Breast epithelium (tissue), 4 donors: ENCODE data around the gene MAPK10. TPM values are rescaled to one million over a fixed set of nuclear protein-coding genes. Genes with fewer than 3 reads are reported as not detected.

Experiments used
- DNase-seq, 2 donors: peaks; one replicate each; pipeline ENCODE4 v3.0.0-alpha.2; 2019; ENCODE audit warnings: low spot score in 2 of 2
- H3K27ac ChIP-seq, 2 donors: fragments of 200-600 bp; sonication (generic) in 1 of 2; one replicate each; pipeline ENCODE4 v1.5.1; 2016 to 2019; ENCODE audit warnings: mild to moderate bottlenecking in 1 of 2
- H3K27me3 ChIP-seq, 2 donors: fragments of 200-600 bp; sonication (generic) in 1 of 2; one replicate each; pipeline versions ENCODE4 v1.5.1 to v1.6.0; 2017 to 2019; ENCODE audit warnings: control low read depth in 1 of 2, mild to moderate bottlenecking in 1 of 2
- H3K36me3 ChIP-seq: fragments of 200-600 bp; one replicate; pipeline ENCODE4 v1.5.1; 2019
- H3K4me1 ChIP-seq, 2 donors: fragments of 200-600 bp; sonication (generic); one replicate each; pipeline ENCODE4 v1.5.1; 2016 to 2019; ENCODE audit warnings: control low read depth in 1 of 2
- H3K4me3 ChIP-seq, 3 donors: fragments of 200-600 bp; sonication (generic); 1 replicate in 2 of 3; 2 replicates in 1 of 3; pipeline ENCODE4 v1.5.1; 2016 to 2019; ENCODE audit warnings: mild to moderate bottlenecking in 3 of 3, moderate library complexity in 2 of 3
- H3K9me3 ChIP-seq, 2 donors: fragments of 200-600 bp; sonication (generic) in 1 of 2; one replicate each; pipeline ENCODE4 v1.5.1; 2016 to 2019; ENCODE audit warnings: control low read depth in 1 of 2
- POLR2A ChIP-seq: fragments of 450-650 bp; IDR thresholded peaks from one replicate; pipeline ENCODE4 v1.6.1; 2016; ENCODE audit warnings: antibody characterized with exemption, mild to moderate bottlenecking, moderate library complexity
- POLR2AphosphoS5 ChIP-seq, 3 donors: sonication (generic); formaldehyde crosslinking; IDR thresholded peaks; one replicate each; pipeline ENCODE4 v1.6.1; 2017; ENCODE audit warnings: antibody characterized with exemption in 3 of 3
- intact Hi-C: fragments of 100-400 bp; cut with DNase I; formaldehyde crosslinking; loops from one replicate; pipeline ENCODE4 v1.15.1; 2023; ENCODE audit warnings: low total_unique reads
- total RNA-seq, 3 donors: library from RNA; depleted of rRNA; stranded (reverse); fragments of >200 nt; gene quantifications; one replicate each; pipeline ENCODE4 v1.1.0, GENCODE V29; 2016
- TF ChIP-seq, protein P1 (sequence below), 3 donors: fragments of 450-650 bp; IDR thresholded peaks; one replicate each; pipeline ENCODE4 v1.5.1; 2016 to 2017; ENCODE audit warnings: antibody characterized with exemption in 3 of 3, mild to moderate bottlenecking in 3 of 3, moderate library complexity in 3 of 3

The MAPK10 gene
- total RNA-seq, 3 donors from 2014 or later, result 18.4 to 46.2 (median 24.6) TPM

DNA sequence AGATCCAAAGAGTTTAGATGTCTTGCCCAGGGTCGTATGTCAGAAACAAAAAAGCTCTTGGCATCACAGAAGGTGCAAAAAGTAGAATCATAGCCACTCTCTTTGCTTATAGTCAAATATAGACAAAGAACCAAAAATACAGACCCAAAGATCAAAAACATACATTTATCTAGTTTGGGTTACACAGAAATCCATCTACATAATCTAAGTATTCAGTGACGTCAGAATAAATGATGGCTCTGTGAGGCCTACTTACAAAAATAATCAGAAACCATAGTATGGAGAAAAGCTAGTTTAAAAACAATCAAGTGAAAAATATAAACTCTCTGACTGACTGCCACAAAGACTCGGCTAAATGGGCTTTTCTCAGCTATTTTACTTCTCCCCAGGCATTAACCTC is 126.8 kb downstream of the MAPK10 start:
- Histone ChIP-seq H3K27ac (no peak overlapping the region), H3K4me3 (no peak overlapping the region), H3K36me3 (no peaks in the 10 kb centered on the region), H3K4me1 (no peaks in the 10 kb centered on the region), H3K27me3 (no peaks in the 10 kb centered on the region), H3K9me3 (no peaks in the 10 kb centered on the region)
- intact Hi-C loops, result no loop called here
- TF ChIP-seq POLR2A, result no peak
- TF ChIP-seq, protein P1, sequence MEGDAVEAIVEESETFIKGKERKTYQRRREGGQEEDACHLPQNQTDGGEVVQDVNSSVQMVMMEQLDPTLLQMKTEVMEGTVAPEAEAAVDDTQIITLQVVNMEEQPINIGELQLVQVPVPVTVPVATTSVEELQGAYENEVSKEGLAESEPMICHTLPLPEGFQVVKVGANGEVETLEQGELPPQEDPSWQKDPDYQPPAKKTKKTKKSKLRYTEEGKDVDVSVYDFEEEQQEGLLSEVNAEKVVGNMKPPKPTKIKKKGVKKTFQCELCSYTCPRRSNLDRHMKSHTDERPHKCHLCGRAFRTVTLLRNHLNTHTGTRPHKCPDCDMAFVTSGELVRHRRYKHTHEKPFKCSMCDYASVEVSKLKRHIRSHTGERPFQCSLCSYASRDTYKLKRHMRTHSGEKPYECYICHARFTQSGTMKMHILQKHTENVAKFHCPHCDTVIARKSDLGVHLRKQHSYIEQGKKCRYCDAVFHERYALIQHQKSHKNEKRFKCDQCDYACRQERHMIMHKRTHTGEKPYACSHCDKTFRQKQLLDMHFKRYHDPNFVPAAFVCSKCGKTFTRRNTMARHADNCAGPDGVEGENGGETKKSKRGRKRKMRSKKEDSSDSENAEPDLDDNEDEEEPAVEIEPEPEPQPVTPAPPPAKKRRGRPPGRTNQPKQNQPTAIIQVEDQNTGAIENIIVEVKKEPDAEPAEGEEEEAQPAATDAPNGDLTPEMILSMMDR (IDR thresholded peaks at IDR 0.05), result no peak
- no peak for TF ChIP-seq POLR2AphosphoS5 (IDR thresholded peaks at IDR 0.05)
- no peak for DNase-seq

DNA sequence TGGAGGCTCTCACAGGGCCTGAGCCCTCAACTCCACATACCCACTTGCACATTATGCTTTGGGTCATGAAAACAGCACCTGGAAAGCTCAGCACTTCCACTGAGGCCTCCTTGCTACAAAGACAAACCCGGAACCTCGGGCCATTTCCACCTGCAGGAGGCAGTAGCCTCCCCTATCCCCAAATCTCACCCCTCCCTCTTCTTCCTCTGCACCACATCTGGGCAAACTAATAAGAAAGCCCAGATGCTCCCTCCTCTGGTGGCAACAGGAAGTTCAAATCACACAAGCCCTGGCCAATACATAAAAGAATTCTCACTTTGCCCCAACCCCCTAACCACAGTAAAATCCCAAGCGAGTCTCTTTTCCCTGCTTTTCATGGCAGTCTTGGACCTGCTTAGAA is 136.4 kb downstream of the MAPK10 start:
- intact Hi-C loops, result no loop called here
- no peak for DNase-seq
- H3K4me3 ChIP-seq, result no peak overlapping the region
- no peaks in the 10 kb centered on the region for H3K9me3 ChIP-seq
- H3K27ac ChIP-seq, result no peak overlapping the region
- TF ChIP-seq POLR2AphosphoS5 (IDR thresholded peaks at IDR 0.05) (no peak), POLR2A (no peak)
- TF ChIP-seq, protein P1 (IDR thresholded peaks at IDR 0.05), result no peak
- no peaks in the 10 kb centered on the region for H3K36me3 ChIP-seq
- no peaks in the 10 kb centered on the region for H3K27me3 ChIP-seq
- no peaks in the 10 kb centered on the region for H3K4me1 ChIP-seq

DNA sequence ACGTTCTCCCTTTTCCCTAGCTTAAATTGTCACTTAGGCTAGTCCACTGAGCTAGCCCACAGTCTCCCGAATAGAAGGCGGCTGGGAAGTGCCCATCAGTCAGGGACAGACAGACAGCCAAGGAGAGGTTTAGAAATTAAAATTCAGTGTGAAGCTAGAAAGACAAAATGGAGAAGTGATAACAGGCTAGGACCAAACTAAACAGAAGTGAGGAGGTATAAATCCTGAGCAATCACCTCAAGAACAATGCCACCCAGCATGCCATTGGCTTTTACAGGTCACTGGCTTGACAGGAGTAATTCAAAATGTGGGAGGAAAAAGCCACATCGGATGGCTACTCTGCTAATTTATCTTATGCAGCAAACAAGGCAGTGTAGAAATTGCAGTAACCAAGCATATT is 138.9 kb downstream of the MAPK10 start:
- Histone ChIP-seq H3K36me3 (no peaks in the 10 kb centered on the region), H3K27ac (no peak overlapping the region), H3K27me3 (no peaks in the 10 kb centered on the region), H3K9me3 (no peaks in the 10 kb centered on the region), H3K4me1 (no peaks in the 10 kb centered on the region), H3K4me3 (no peak overlapping the region)
- intact Hi-C loops, result no loop called here
- DNase-seq, result no peak
- no peak for TF ChIP-seq POLR2AphosphoS5 (IDR thresholded peaks at IDR 0.05)
- TF ChIP-seq, protein P1 (IDR thresholded peaks at IDR 0.05), result no peak

DNA sequence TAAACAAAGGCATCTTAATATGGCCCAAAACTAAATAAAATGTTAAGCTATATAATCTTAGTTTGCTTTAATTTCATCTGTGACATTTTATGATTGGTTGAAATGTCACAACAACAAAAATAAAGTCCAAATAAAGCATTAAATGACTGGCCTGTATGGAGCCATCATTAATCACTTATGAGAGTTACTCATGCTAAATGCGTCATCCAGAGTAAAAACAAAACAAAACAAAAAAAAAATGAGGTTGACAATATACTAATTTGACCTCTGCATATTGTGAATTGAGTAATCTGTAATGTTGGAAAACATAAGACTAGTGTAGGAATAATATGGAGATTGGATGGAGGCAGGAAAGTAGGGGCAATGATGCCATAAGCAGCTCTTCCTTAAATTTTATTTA is 139.7 kb downstream of the MAPK10 start:
- H3K4me3 ChIP-seq, result no peak overlapping the region
- intact Hi-C loops, result no loop called here

DNA sequence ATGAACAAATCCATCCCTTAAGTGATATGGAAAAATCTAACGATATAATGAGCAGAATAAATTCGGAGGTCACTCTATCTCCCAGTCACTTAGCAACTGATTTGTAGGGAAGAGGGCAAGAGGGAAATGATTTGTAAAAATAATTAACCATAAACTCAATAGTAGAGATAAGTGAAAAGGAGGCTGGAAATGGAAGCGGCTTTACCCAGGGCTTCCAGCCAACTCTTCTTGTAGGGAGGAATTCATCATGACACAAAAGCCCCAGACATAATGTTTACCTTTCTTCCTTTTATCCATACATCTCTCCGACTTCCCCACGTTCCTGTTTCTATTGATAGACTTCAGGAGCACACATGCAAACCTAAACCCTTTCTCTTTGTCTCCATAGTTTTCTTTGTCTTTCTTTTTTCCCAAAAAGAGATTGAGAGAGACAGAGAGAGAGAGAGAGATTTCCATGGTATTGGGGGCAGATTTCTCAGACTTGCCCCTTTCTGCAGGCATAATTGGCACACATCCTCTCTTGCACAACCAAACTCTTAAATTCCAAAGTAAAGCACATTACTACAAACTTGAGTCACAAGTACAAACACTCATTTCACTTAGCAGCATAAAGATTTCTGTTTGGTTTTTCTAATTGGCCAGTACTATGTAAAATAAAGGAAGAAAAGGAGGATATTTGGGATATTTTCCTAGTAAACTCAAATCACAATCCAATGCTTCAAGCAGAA is 140.9 kb downstream of the MAPK10 start:
- intact Hi-C loops, result no loop called here
- no peaks in the 10 kb centered on the region for H3K4me1 ChIP-seq
- TF ChIP-seq, protein P1 (IDR thresholded peaks at IDR 0.05), result no peak
- TF ChIP-seq POLR2AphosphoS5 (IDR thresholded peaks at IDR 0.05), result no peak
- no peak for TF ChIP-seq POLR2A
- DNase-seq, result no peak
- H3K4me3 ChIP-seq, result no peak overlapping the region
- no peaks in the 10 kb centered on the region for H3K36me3 ChIP-seq
- no peak overlapping the region for H3K27ac ChIP-seq
- peaks cover 0 to 10% of the 10 kb centered on the region in 2 donors for H3K9me3 ChIP-seq
- no peaks in the 10 kb centered on the region for H3K27me3 ChIP-seq

More for the DNA sequence above, 139.7 kb downstream of the MAPK10 start:
- Histone ChIP-seq H3K9me3 (peaks cover 0 to 2% of the 10 kb centered on the region in 2 donors), H3K27me3 (no peaks in the 10 kb centered on the region), H3K27ac (no peak overlapping the region), H3K4me1 (no peaks in the 10 kb centered on the region), H3K36me3 (no peaks in the 10 kb centered on the region)
- TF ChIP-seq POLR2A, result no peak
- TF ChIP-seq POLR2AphosphoS5 (IDR thresholded peaks at IDR 0.05), result no peak
- TF ChIP-seq, protein P1 (IDR thresholded peaks at IDR 0.05), result no peak
- no peak for DNase-seq
